ENCODE data around the gene DEDD2.

The DEDD2 gene

GRCh38 chr19:42198676-42199439 is 18.6 kb downstream of the DEDD2 start:
- peak; percentile 36 for DNase-seq (ENCODE audit: low spot score)

GRCh38 chr19:42197375-42197817 is 20.1 kb downstream of the DEDD2 start:
- no peak for DNase-seq (ENCODE audit: low spot score)

- DNase-seq (ENCODE audit: low spot score), result no peak
Observed at GRCh38 chr19:42196011-42197001, 21.2 kb downstream of the DEDD2 start.

- DNase-seq (ENCODE audit: low spot score), result no peak
Observed at GRCh38 chr19:42193706-42194105, 23.8 kb downstream of the DEDD2 start.

- DNase-seq (ENCODE audit: low spot score), result no peak
Observed at GRCh38 chr19:42193294-42193693, 24.2 kb downstream of the DEDD2 start.

- DNase-seq (ENCODE audit: low spot score), result peak; percentile 99
Observed at GRCh38 chr19:42191855-42192254, 25.6 kb downstream of the DEDD2 start.

GRCh38 chr19:42191330-42191729 is 26.1 kb downstream of the DEDD2 start:
- no peak for DNase-seq (ENCODE audit: low spot score)

GRCh38 chr19:42189133-42189532 is 28.3 kb downstream of the DEDD2 start:
- DNase-seq (ENCODE audit: low spot score), result no peak

- DNase-seq (ENCODE audit: low spot score), result no peak
Observed at GRCh38 chr19:42188665-42189064, 28.8 kb downstream of the DEDD2 start.

- no peak for DNase-seq (ENCODE audit: low spot score)
Observed at GRCh38 chr19:42185277-42185676, 32.2 kb downstream of the DEDD2 start.

- peak; percentile 80 for DNase-seq (ENCODE audit: low spot score)
Observed at GRCh38 chr19:42184401-42184861, 33.0 kb downstream of the DEDD2 start.

- DNase-seq (ENCODE audit: low spot score), result no peak
Observed at GRCh38 chr19:42178791-42179674, 38.4 kb downstream of the DEDD2 start.

GRCh38 chr19:42177686-42178019 is 39.8 kb downstream of the DEDD2 start:
- DNase-seq (ENCODE audit: low spot score), result no peak

- peak; percentile 85 for DNase-seq (ENCODE audit: low spot score)
Observed at GRCh38 chr19:42176990-42177685, 40.3 kb downstream of the DEDD2 start.

GRCh38 chr19:42176649-42176989 is 40.9 kb downstream of the DEDD2 start:
- DNase-seq (ENCODE audit: low spot score), result no peak

- DNase-seq (ENCODE audit: low spot score), result peak; percentile 40
Observed at GRCh38 chr19:42175952-42176648, 41.4 kb downstream of the DEDD2 start.

- no peak for DNase-seq (ENCODE audit: low spot score)
Observed at GRCh38 chr19:42174958-42175734, 42.3 kb downstream of the DEDD2 start.

GRCh38 chr19:42174188-42174587 is 43.3 kb downstream of the DEDD2 start:
- no peak for DNase-seq (ENCODE audit: low spot score)

- DNase-seq (ENCODE audit: low spot score), result no peak
Observed at GRCh38 chr19:42173695-42174094, 43.8 kb downstream of the DEDD2 start.

- DNase-seq (ENCODE audit: low spot score), result no peak
Observed at GRCh38 chr19:42172261-42172660, 45.2 kb downstream of the DEDD2 start.

All from SW480 (cell line).